Right cardiac atrium (tissue), 5 donors: ENCODE data around the gene NEAT1. TPM values are rescaled to one million over a fixed set of nuclear protein-coding genes. Genes with fewer than 3 reads are reported as not detected.

Experiments
- ATAC-seq, 2 donors: fragments of 200-7000 bp; cut with Tn5 transposase; one replicate each; pipeline versions ENCODE4 v1.8.0 to v1.9.1; 2020; ENCODE audit warnings: moderate library complexity in 2 of 2, mild to moderate bottlenecking in 1 of 2
- DNase-seq, 3 donors: peaks; one replicate each; pipeline ENCODE4 v3.0.0-alpha.2; 2020
- H3K27ac ChIP-seq: one replicate; pipeline ENCODE4 v1.5.1; 2013; ENCODE audit warnings: mild to moderate bottlenecking, low read length, control low read depth, moderate library complexity
- H3K27me3 ChIP-seq: one replicate; pipeline ENCODE4 v1.6.1; 2013; ENCODE audit not compliant: control insufficient read depth, insufficient read depth
- H3K4me1 ChIP-seq: one replicate; pipeline ENCODE4 v1.6.1; 2013; ENCODE audit warnings: low read length; ENCODE audit not compliant: control insufficient read depth, insufficient read depth
- H3K4me3 ChIP-seq: one replicate; pipeline ENCODE4 v1.5.1; 2013; ENCODE audit warnings: low read length, control low read depth
- H3K9me3 ChIP-seq: one replicate; pipeline ENCODE4 v1.6.1; 2013; ENCODE audit warnings: low read length; ENCODE audit not compliant: control insufficient read depth
- WGBS: extraction: QIAGEN DNeasy Blood & Tissue Kit; methylation state at CpG from one replicate; pipeline ENCODE4 v1.1.7; 2013; 5-methylcytosine and 5-hydroxymethylcytosine counted together
- intact Hi-C, 4 donors: fragments of 100-400 bp; cut with DNase I; formaldehyde crosslinking; loops; one replicate each; pipeline versions ENCODE4 v1.11.0 to v1.14.0; 2022 to 2023
- polyA plus RNA-seq: library from polyadenylated mRNA; stranded (reverse); fragments of 200-250 nt; gene quantifications from one replicate; pipeline ENCODE4 v1.2.3, GENCODE V29; 2013
- total RNA-seq, 4 donors: library from RNA; stranded (reverse); fragmentation: NEBNext Ultra II Directional; extraction: Animal tissue kit (Norgen Biotek cat#: 25700); gene quantifications; one replicate each; pipeline ENCODE4 v1.2.1, GENCODE V29; 2021
- donor health status: healthy with polysubstance abuse.
- donor health status: DM: no; HTN: yes; CAD: no.
- donor health status: DM: no; HTN: no; CAD: no.
- donor health status: DM: no; HTN: yes; CAD: no; lungs with severe emphysema.
- donor health status: DM: yes; HTN: yes; CAD: no.

NEAT1 gene
- total and polyA plus RNA-seq, 5 donors = 346 to 441 (median 440) TPM

GRCh38 chr11:65424205-65425104, 1.9 kb downstream of the NEAT1 start:
- H3K27me3 ChIP-seq = no peaks in the 10 kb centered on the region
- peak overlapping the region; percentile 83 for H3K4me3 ChIP-seq
- under 1% methylated on average over 18 of the region's 18 CpGs for WGBS
- H3K4me1 ChIP-seq = peaks cover 7% of the 10 kb centered on the region
- intact Hi-C loops = loop anchor here in 2 of 4 donors (5.0 kb wide), 2 partner anchors 73 to 78 kb away; partner anchors contain the start of gene MALAT1 (in 1 of the 2)
- no peaks in the 10 kb centered on the region for H3K9me3 ChIP-seq
- peak overlapping the region; percentile 98 for H3K27ac ChIP-seq
- DNase-seq (peak; percentile 53 to 87 (median 82)), ATAC-seq (no peak)

GRCh38 chr11:65425105-65425970, 2.7 kb downstream of the NEAT1 start:
- Histone ChIP-seq H3K9me3 (no peaks in the 10 kb centered on the region), H3K27me3 (no peaks in the 10 kb centered on the region), H3K27ac (peak overlapping the region; percentile 98), H3K4me1 (peaks cover 8% of the 10 kb centered on the region), H3K4me3 (peak overlapping the region; percentile 83)
- under 1% methylated on average over 9 of the region's 9 CpGs for WGBS
- intact Hi-C loops = loop anchor here in 1 of 4 donors (5.0 kb wide), 1 partner anchor 77 kb away; no protein-coding TSS in a partner anchor
- DNase-seq (peak in 2 of 3 donors; percentile 19 to 44), ATAC-seq (no peak)

GRCh38 chr11:65425971-65426838, 3.6 kb downstream of the NEAT1 start:
- DNase-seq (no peak), ATAC-seq (no peak)
- under 1% methylated on average over 9 of the region's 9 CpGs for WGBS
- H3K9me3 ChIP-seq = no peaks in the 10 kb centered on the region
- intact Hi-C loops = loop anchor here in 1 of 4 donors (5.0 kb wide), 1 partner anchor 76 kb away; no protein-coding TSS in a partner anchor
- peak overlapping the region; percentile 83 for H3K4me3 ChIP-seq
- H3K27ac ChIP-seq = peak overlapping the region; percentile 65
- no peaks in the 10 kb centered on the region for H3K27me3 ChIP-seq
- peaks cover 8% of the 10 kb centered on the region for H3K4me1 ChIP-seq

GRCh38 chr11:65426839-65427690, 4.5 kb downstream of the NEAT1 start:
- Histone ChIP-seq H3K9me3 (no peaks in the 10 kb centered on the region), H3K4me3 (peak overlapping the region; percentile 83), H3K27ac (peak overlapping the region; percentile 84), H3K4me1 (peaks cover 8% of the 10 kb centered on the region), H3K27me3 (no peaks in the 10 kb centered on the region)
- DNase-seq (peak in 2 of 3 donors; percentile 29 to 32), ATAC-seq (peak in 1 of 2 donors; percentile 3)
- intact Hi-C loops = loop anchor here in 1 of 4 donors (5.0 kb wide), 1 partner anchor 75 kb away; no protein-coding TSS in a partner anchor
- WGBS = 9% methylated on average over 10 of the region's 10 CpGs

GRCh38 chr11:65427691-65428577, 5.3 kb downstream of the NEAT1 start:
- peak overlapping the region; percentile 83 for H3K4me3 ChIP-seq
- no peaks in the 10 kb centered on the region for H3K9me3 ChIP-seq
- H3K27me3 ChIP-seq = no peaks in the 10 kb centered on the region
- 15% methylated on average over 11 of the region's 11 CpGs for WGBS
- peaks cover 8% of the 10 kb centered on the region for H3K4me1 ChIP-seq
- intact Hi-C loops = loop anchor here in 1 of 4 donors (5.0 kb wide), 1 partner anchor 74 kb away; no protein-coding TSS in a partner anchor
- peak overlapping the region; percentile 84 for H3K27ac ChIP-seq
- ATAC-seq = peak; percentile 7 to 8
- DNase-seq = peak in 2 of 3 donors; percentile 29 to 53

GRCh38 chr11:65428578-65429067, 6.0 kb downstream of the NEAT1 start:
- intact Hi-C loops = loop anchor here in 1 of 4 donors (5.0 kb wide), 1 partner anchor 74 kb away; no protein-coding TSS in a partner anchor
- H3K4me3 ChIP-seq = peak overlapping the region; percentile 83
- peak overlapping the region; percentile 84 for H3K27ac ChIP-seq
- H3K4me1 ChIP-seq = peaks cover 8% of the 10 kb centered on the region
- DNase-seq (peak in 2 of 3 donors; percentile 27 to 58), ATAC-seq (no peak)
- H3K9me3 ChIP-seq = no peaks in the 10 kb centered on the region
- WGBS = 11% methylated on average over 5 of the region's 5 CpGs
- no peaks in the 10 kb centered on the region for H3K27me3 ChIP-seq

- ATAC-seq (peak in 1 of 2 donors; percentile 5), DNase-seq (peak in 2 of 3 donors; percentile 16 to 36)
- no peaks in the 10 kb centered on the region for H3K9me3 ChIP-seq
- peak overlapping the region; percentile 83 for H3K4me3 ChIP-seq
- H3K4me1 ChIP-seq = peaks cover 8% of the 10 kb centered on the region
- WGBS = 5% methylated on average over 9 of the region's 9 CpGs
- peak overlapping the region; percentile 62 for H3K27ac ChIP-seq
- no peaks in the 10 kb centered on the region for H3K27me3 ChIP-seq
- intact Hi-C loops = loop anchor here in 1 of 4 donors (5.0 kb wide), 1 partner anchor 73 kb away; no protein-coding TSS in a partner anchor
Observed at GRCh38 chr11:65429068-65429681, 6.6 kb downstream of the NEAT1 start.

- H3K9me3 ChIP-seq = no peaks in the 10 kb centered on the region
- H3K4me3 ChIP-seq = peak overlapping the region; percentile 83
- ATAC-seq (peak; percentile 14 to 37), DNase-seq (peak; percentile 76 to 89 (median 89))
- peak overlapping the region; percentile 79 for H3K27ac ChIP-seq
- peaks cover 8% of the 10 kb centered on the region for H3K4me1 ChIP-seq
- intact Hi-C loops = loop anchor here in 2 of 4 donors (5.0 kb wide), 2 partner anchors 37 to 72 kb away; no protein-coding TSS in a partner anchor
- no peaks in the 10 kb centered on the region for H3K27me3 ChIP-seq
- 3% methylated on average over 9 of the region's 9 CpGs for WGBS
Observed at GRCh38 chr11:65429724-65430405, 7.3 kb downstream of the NEAT1 start.
